SK-N-SH (cell line): ENCODE results near the gene TANC1.

ENCODE experiments used
- CTCF ChIP-seq: fragments of 200-600 bp; sonication (generic); IDR thresholded peaks from 2 replicates; pipeline ENCODE4 v1.6.1; 2017; ENCODE audit warnings: antibody characterized with exemption, mild to moderate bottlenecking, moderate library complexity
- RAD21 ChIP-seq: IDR thresholded peaks from 2 replicates; pipeline ENCODE4 v1.6.1; 2012; ENCODE audit warnings: mild to moderate bottlenecking, low read length

DNA sequence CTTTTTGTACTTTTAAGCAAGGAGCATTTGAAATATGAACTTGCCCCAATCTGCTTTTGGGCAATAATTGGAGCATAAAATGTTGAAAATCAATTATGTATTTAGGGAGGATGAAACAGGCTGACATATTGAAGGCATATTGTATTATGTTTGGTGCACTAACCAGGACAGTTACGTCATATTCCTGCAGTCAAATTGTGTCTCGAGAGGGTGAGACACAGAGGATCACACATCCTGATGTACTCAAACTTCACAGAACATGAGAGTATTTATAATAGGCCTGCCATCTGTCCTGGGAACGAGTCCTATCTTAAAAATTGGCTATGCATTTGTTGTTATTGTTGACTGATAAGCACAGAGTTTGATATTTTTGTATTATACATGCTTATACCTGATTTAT is 44.7 kb downstream of the TANC1 start:
- TF ChIP-seq CTCF (no peak), RAD21 (no peak)
